ENCODE data around the gene FANCC.
A peak's percentile ranks its signal among the peaks of the same experiment; 100 is the strongest.

Gene FANCC

DNA sequence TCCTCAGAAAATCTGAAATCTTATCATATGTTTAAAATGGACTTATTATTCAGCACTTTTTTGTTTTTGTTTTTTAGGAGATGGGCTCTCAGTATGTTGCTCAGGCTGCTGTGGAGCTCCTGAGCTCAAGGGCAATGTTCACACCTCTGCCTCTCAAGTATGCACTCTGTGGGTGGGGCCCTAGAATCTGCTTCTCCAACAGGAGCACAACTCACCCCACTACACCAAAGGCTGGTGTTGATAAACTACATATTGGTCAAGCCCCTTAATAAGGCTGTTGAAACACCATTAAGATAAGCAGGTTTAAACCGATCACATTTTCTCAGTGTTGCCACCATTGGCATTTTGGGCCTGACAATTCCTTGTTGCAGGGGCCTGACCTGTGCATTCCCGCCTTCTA is 131.6 kb downstream of the FANCC start:
- no peak for DNase-seq

GRCh38 chr9:95182854-95183563 is 134.5 kb downstream of the FANCC start:
- DNase-seq = no peak

DNA sequence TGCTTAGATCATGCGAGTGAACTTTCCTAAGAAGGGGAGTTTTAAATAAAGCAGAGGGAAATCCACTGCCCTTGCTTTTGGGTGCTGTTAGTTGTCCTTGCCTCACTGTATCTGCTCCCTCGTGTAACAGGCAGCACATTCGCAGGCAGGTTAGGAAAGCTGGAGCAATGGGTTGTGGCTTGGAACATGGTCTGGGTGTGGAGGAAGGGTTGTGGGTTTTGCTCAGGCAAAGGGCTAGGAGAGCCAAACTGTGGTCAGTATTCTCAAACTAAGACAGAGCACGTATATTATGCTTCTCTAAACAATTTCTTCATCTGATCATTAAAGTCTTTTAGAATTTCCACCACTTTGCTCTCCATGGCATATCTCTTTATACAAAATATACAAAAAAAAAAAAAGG is 135.7 kb downstream of the FANCC start:
- DNase-seq = no peak

DNA sequence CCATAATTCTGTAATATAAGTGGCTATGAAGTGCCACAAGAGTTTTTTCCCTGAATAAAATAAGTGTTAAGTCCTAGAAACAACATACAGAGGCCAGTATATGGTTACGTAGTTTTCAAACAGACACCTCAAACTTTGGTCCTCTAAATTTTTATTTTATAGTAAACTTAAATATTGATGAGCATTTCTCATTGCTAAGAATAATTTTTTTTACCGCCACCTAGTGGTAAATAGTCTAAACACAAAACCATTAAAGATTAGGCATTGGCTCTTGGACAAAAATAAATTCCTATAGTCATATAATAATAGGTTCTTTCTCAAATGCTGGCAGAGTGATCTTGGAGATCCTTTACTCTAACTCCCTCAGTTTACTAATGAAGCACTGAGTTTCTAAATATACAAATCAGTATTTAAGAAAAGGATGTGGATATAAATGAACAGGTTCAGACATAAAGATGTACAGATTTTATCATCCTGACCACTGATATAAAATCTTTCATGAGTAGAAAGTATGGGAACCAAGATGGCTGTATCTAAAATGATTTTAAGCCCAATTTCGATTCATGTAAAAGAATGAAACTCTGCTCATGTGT is 136.2 kb downstream of the FANCC start:
- peak in 1 of 2 donors; percentile 26 for DNase-seq

- no peak for DNase-seq
Observed at GRCh38 chr9:95177617-95178016, 139.9 kb downstream of the FANCC start.

DNA sequence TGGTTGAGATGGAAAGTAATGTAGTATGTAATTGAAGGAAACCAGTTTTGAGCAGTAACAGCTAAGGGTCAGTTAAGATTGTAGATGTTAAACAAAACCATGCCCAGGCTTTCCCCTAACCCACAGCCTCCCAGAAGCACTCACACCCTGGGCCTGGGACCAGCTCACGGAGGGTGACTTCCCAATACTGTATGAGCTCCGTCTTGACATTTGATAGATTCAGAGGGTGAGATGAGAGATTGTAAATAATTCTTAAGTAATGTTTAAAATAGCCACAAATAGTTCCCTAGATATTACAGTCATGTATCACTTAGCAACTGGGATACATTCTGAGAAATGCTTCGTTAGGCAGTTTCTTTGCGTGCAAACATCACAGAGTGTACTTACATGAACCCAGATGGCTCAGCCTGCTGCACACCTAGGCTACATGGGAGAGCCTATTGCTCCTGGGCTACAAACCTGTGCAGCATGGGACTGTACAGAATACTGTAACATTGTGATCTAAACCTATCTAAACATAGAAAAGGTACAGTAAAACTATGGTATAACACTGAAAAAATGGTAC is 140.7 kb downstream of the FANCC start:
- DNase-seq = no peak

DNA sequence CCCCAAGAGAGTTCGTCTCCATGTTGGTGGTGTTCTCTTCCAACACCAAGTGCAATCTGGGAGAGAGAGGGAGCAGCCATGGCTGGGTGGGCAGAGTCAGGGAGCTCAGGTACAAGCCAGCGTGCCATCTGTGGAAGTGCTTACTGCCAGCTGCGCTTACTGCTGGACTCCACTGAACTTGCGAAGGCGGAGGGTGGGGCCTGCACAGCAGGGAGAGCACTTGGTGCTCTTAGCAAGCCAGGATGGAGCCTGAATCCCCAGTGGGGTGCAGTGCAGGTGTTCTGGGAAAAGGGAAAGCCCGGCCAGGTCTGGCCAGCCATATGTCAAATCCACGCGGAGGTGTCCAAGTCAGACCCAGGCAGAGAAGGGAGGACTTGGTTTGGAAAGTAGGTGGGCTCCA is 142.0 kb downstream of the FANCC start:
- DNase-seq = no peak

DNA sequence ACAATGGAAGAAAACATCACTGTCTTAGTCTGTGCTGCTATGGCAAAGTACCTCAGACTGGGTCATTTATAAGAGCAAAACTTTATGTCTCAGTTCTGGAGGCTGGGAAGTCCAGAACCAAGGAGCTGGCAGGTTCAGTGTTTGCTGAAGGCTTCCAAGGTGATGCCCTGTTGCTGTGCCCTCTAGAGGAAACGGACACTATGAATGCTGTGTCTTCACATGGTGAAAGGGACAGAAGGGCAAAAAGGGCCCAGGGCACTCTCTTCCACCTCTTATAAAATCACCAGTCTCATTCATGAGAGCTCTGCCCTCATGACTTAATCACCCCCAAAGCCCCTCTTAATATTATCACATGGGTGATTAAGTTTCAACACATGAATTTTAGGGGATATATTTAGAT is 143.5 kb downstream of the FANCC start:
- no peak for DNase-seq

GRCh38 chr9:95171596-95171995 is 145.9 kb downstream of the FANCC start:
- DNase-seq = no peak

DNA sequence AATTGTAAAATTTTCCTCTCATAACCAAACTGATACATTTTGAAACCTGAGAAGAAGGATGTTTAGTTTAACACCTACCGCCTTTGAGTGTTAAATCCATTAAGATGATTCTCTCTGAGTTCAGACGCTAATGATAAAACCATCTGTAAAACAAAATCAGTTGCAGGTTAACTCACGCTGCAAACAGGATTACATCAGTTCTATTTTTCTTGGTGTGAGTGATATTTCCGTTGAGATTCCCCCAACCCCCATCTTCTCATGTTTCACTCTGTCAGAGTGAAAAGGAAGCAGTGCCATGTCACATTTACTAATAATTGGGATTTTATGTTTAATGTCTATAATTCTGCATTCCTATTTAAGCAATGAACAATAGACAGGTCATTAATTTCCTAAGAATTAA is 146.5 kb downstream of the FANCC start:
- no peak for DNase-seq

DNA sequence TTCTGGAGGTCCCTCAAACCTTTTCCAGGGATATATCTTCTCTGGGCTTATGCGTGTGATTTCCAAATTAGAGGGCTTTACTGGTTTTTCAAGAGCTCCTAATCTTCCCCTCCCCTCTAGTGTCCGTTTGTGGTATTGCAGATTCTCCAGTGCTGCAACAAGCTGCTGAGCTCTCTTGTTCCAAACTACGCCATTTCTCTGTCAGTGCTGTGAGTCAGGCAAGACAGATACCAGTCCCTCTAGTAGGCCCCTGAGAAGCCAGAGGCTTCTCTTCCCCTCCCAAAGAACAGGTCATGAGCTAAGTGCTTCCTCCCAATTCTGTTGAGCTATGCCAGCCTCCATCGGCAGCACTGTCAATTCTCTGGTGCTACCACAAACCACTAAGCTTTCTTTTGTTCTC is 149.5 kb downstream of the FANCC start:
- peak; percentile 21 to 66 for DNase-seq

- no peak for DNase-seq
Observed at GRCh38 chr9:95165004-95165403, 152.5 kb downstream of the FANCC start.

- no peak for DNase-seq
Observed at GRCh38 chr9:95157481-95158151, 159.9 kb downstream of the FANCC start.

DNA sequence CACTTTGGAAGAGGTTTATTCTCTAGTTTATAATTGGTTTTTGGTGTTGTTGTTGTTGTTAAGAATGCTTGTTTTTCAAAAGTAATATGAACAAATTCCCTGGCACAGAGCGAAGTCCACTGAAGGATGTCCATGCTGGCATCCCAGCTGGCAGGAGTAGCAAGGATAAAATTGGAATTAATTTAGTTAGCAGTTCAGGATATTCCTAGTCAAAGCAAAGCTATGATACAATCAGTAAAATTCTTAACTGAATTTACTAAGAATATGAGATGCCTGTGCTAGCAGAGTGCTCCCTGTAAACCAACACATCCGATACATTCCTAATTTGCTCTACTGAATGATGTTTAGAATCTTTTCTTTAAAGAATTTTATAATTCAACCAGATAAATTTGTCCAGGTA is 161.4 kb downstream of the FANCC start:
- DNase-seq = no peak

DNA sequence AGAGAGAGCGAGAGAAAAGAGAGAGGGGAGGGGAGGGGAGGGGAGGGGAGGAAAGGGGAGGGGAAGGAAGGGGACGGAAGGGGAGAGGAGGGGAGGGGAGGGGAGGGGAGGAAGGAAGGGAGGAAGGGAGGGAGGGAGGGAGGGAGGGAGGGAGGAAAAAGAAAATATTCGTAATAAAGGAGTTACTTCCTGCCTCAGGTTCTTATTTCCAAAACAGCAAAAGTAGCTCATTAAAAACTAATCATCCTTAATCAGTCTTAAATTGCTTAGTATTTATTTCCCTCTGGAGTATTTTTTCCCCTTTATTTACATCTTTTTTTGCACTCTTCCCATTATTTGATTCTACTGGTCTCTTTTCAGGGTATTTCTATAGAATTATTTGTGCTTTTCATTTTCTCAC is 162.3 kb downstream of the FANCC start:
- no peak for DNase-seq

GRCh38 chr9:95150903-95151302 is 166.6 kb downstream of the FANCC start:
- DNase-seq = no peak

- DNase-seq = no peak
Observed at GRCh38 chr9:95148208-95148520, 169.3 kb downstream of the FANCC start.

GRCh38 chr9:95147452-95148207 is 169.9 kb downstream of the FANCC start:
- DNase-seq = no peak

DNA sequence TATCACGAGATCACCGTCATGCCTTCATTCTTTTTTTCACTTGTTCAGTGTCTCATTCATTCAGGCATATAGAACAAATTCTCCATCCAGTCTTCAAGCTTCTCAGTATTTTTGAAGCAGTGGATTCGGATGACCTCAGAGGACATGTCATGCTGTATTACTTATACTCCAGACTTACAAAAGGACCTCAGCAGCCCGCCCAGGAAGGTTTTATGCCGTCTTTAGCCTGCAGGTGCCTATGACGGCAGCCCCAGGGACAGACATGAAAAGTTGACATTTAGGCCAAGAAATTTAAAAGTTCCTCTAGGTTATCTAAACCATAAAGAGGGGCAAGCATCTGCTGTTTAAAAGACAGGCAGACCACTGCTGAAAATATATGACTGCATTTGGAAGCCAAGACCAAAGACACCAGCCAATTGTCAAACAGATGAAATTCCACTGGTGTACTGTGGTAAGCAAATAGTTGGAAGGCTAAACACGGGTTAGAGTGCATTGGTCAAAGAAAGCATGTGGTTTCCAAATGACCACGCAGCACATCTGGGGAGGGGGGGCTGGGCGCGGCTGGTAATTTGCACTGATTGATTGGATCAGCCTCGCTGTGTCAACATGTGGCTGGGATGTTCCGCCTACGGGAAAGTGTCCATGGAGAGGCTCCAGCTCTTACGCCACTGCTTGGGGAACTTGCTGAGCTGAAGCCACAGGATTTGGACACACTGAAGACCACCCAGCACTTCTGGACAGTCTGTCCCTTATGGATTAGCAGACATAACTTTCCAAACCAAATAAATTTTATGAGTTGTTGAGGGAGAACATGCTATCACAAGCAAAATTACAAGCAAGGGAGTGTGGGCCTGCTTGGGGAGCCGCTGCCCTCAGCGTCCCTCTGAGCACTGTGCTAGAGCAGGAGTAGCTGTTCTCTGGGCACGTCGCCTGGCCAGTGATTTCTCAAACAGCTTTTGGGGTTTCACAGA is 173.6 kb downstream of the FANCC start:
- no peak for DNase-seq

GRCh38 chr9:95142728-95143127 is 174.8 kb downstream of the FANCC start:
- DNase-seq = no peak

- no peak for DNase-seq
Observed at GRCh38 chr9:95142315-95142714, 175.2 kb downstream of the FANCC start.

GRCh38 chr9:95140821-95141220 is 176.7 kb downstream of the FANCC start:
- no peak for DNase-seq
